LNCaP clone FGC (cell line): ENCODE results near the gene GPR55.
"Not testable (repeated sequence)": the region's sequence is repeated elsewhere in the genome, so short reads cannot be mapped to it uniquely, and the experiment has no call there.

ENCODE experiments used
- DNase-seq: peaks from one replicate; pipeline ENCODE4 v3.0.0-alpha.2; 2011; ENCODE audit warnings: low read depth
- H3K4me3 ChIP-seq: 2 replicates; pipeline ENCODE4 v1.5.1; 2011; ENCODE audit warnings: mild to moderate bottlenecking, low read depth, low read length, control low read depth
- CTCF ChIP-seq: IDR thresholded peaks from 2 replicates; pipeline ENCODE4 v1.5.1; 2012; ENCODE audit warnings: mild to moderate bottlenecking; ENCODE audit not compliant: control insufficient read depth, insufficient read depth; ENCODE audit errors: extremely low read depth

The GPR55 gene

GRCh38 chr2:230938516-230939065 is 13.5 kb upstream of the GPR55 start:
- H3K4me3 ChIP-seq: no peak overlapping the region
- TF ChIP-seq CTCF: no peak
- DNase-seq: no peak

DNA sequence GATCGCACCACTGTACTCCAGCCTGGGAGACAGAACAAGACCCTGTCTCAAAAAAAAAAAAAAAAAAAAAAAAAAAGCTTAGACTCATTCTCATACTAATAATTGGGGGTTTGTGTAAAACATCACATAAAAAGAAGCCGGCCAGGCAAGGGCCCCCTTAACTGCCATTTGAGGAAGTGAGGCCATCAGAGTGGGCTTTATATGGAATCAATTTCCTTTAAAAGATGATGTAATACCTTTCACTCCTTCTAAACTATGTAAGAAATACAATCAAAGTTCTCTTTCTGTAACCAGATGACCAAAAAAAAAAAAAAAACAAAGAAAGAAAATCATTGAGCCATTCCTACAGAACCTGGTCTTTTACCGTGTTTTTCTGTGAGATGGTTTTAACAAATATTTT is 13.1 kb upstream of the GPR55 start:
- no peak for DNase-seq
- TF ChIP-seq CTCF: no peak
- no peak overlapping the region for H3K4me3 ChIP-seq

DNA sequence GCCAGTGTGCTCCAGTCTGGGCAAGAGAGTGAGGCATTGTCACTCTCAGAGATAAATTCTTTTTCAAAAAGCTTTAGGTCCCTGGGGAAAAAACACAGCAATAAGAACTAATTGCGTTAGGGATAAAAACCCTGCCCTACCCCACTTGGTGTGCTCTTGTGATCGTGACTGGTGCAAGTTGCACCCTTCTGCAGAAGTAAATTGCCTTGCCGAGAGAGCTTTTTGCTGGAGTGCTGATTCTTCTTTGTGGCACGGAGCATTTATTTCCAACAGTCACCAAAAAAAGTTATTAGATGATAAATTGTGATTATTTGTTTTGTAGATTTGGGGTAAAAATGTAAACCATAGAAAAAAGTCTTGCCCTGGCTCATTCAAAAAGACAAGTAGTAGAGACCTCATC is 12.3 kb upstream of the GPR55 start:
- H3K4me3 ChIP-seq: no peak overlapping the region
- DNase-seq: no peak
- no peak for TF ChIP-seq CTCF

DNA sequence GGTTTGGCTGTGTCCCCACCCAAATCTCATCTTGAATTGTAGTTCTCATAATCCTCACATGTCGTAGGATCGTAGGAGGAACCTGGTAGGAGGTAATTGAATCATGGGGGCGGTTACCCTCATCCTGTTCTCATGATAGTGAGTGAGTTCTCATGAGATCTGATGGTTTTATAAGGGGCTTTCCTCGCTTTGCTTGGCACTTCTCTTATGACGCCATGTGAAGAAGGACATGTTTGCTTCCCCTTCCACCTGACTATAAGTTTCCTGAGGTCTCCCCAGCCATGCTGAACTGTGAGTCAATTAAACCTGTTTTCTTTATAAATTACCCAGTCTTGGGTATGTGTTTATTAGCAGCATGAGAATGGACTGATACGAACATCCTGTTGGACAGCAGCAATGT is 11.2 kb upstream of the GPR55 start:
- not testable (repeated sequence) for DNase-seq, H3K4me3 ChIP-seq

GRCh38 chr2:230935130-230935430 is 10.0 kb upstream of the GPR55 start:
- no peak for TF ChIP-seq CTCF
- H3K4me3 ChIP-seq: no peak overlapping the region
- DNase-seq: no peak

DNA sequence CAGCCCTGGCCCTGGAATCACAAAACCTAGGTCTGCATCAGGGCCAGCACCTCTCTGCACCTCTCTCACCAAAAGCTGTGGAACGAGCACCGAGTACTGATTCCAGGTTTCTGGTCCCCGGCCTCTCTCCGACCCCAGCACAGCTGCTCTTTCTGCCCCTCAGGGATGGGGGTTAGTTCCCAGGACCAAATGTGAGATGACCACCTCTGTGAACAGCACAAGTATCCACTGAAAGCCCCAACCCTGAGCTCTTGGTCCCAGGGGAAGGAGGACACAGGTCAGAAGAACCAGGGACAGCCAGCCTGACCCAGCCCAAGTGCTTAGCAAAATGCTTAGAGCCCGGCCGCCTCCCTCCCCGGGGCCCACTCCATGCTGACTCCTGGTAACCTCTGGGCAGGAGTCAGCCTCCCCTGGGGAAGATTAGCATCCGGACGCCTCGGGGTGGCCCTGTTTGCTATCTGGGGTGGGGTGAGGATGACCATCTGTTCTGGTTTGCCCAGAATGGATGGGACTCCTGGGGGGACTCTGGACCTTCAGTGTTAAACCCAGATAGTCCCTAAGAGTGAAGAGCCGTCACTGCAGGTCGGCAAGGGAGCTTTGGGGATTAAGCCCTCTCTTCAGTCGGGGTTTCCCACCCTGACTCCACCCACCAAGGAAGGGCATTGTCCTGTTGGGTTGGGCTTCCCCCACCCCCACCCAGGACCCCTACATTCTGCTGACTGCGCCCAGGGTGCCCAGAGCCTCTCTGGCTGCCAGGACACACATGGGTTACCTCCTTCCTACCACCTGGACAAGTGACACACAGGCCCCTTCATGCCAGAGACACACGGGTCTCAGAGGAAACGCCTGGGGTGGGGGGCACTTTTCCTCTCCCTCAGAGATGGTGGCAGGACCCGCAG is 9.4 kb upstream of the GPR55 start:
- no peak for TF ChIP-seq CTCF
- no peak overlapping the region for H3K4me3 ChIP-seq
- no peak for DNase-seq

- H3K4me3 ChIP-seq: no peak overlapping the region
- no peak for DNase-seq
- TF ChIP-seq CTCF: no peak
Measured at GRCh38 chr2:230933521-230934180, 8.6 kb upstream of the GPR55 start.
